C4-2B (cell line): ENCODE data around the gene SGPL1.

Source experiments
- ZFX ChIP-seq: fragments of 450-650 bp; IDR thresholded peaks from 2 replicates; pipeline ENCODE4 v1.6.1; 2017
- TF ChIP-seq, protein P1 (sequence below): fragments of 450-650 bp; conservative IDR thresholded peaks from 2 replicates; pipeline ENCODE4 v1.5.1; 2017; ENCODE audit warnings: mild to moderate bottlenecking

GRCh38 chr10:70803775-70804420, 11.8 kb upstream of the SGPL1 start:
- TF ChIP-seq, protein P1, sequence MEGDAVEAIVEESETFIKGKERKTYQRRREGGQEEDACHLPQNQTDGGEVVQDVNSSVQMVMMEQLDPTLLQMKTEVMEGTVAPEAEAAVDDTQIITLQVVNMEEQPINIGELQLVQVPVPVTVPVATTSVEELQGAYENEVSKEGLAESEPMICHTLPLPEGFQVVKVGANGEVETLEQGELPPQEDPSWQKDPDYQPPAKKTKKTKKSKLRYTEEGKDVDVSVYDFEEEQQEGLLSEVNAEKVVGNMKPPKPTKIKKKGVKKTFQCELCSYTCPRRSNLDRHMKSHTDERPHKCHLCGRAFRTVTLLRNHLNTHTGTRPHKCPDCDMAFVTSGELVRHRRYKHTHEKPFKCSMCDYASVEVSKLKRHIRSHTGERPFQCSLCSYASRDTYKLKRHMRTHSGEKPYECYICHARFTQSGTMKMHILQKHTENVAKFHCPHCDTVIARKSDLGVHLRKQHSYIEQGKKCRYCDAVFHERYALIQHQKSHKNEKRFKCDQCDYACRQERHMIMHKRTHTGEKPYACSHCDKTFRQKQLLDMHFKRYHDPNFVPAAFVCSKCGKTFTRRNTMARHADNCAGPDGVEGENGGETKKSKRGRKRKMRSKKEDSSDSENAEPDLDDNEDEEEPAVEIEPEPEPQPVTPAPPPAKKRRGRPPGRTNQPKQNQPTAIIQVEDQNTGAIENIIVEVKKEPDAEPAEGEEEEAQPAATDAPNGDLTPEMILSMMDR, result no peak
- no peak for TF ChIP-seq ZFX
